Liver (tissue), 9 donors: Measurements from ENCODE around the gene TMPRSS11A. TPM values are rescaled to one million over a fixed set of nuclear protein-coding genes. Genes with fewer than 3 reads are reported as not detected.

Experiments
- DNase-seq: peaks from one replicate; pipeline ENCODE4 v3.0.0-alpha.2; 2017; ENCODE audit warnings: low spot score
- H3K27ac ChIP-seq, 2 donors: one replicate each; pipeline ENCODE4 v1.7.0; 2013; ENCODE audit warnings: inconsistent platforms in 2 of 2, low read length in 2 of 2, control low read depth in 1 of 2, low read depth in 1 of 2, mild to moderate bottlenecking in 1 of 2
- H3K27me3 ChIP-seq, 4 donors: one replicate each; pipeline versions ENCODE4 v1.6.1 to v1.7.0; 2013; ENCODE audit warnings: low read length in 3 of 4, inconsistent platforms in 1 of 4, mild to moderate bottlenecking in 1 of 4, moderate library complexity in 1 of 4; ENCODE audit not compliant: control insufficient read depth in 4 of 4, insufficient read depth in 4 of 4
- H3K36me3 ChIP-seq, 4 donors: one replicate each; pipeline versions ENCODE4 v1.6.1 to v1.7.0; 2013; ENCODE audit warnings: low read length in 3 of 4, mild to moderate bottlenecking in 3 of 4, low read depth in 1 of 4, moderate library complexity in 1 of 4; ENCODE audit not compliant: control insufficient read depth in 4 of 4, insufficient read depth in 3 of 4
- H3K4me1 ChIP-seq, 4 donors: one replicate each; pipeline versions ENCODE4 v1.6.1 to v1.7.0; 2013; ENCODE audit warnings: low read length in 3 of 4, mild to moderate bottlenecking in 3 of 4, moderate library complexity in 1 of 4; ENCODE audit not compliant: control insufficient read depth in 4 of 4, insufficient read depth in 4 of 4
- H3K4me3 ChIP-seq, 3 donors: one replicate each; pipeline versions ENCODE4 v1.6.1 to v1.7.0; 2013; ENCODE audit warnings: low read length in 3 of 3, control low read depth in 1 of 3, low read depth in 1 of 3, mild to moderate bottlenecking in 1 of 3
- H3K9ac ChIP-seq, 2 donors: one replicate each; pipeline ENCODE4 v1.7.0; 2013; ENCODE audit warnings: low read length in 2 of 2, mild to moderate bottlenecking in 2 of 2, moderate library complexity in 2 of 2, control low read depth in 1 of 2, low read depth in 1 of 2
- H3K9me3 ChIP-seq, 4 donors: one replicate each; pipeline versions ENCODE4 v1.6.1 to v1.7.0; 2013; ENCODE audit warnings: low read length in 3 of 4; ENCODE audit not compliant: control insufficient read depth in 4 of 4
- ATF3 ChIP-seq: IDR thresholded peaks from 2 replicates; pipeline ENCODE4 v1.6.1; 2016; ENCODE audit warnings: antibody characterized with exemption
- CTCF ChIP-seq: fragments of 150-350 bp; IDR thresholded peaks from 2 replicates; pipeline ENCODE4 v1.5.1; 2017; ENCODE audit warnings: improper control_type of control experiment, low read depth, low read length; ENCODE audit not compliant: missing input control
- EGR1 ChIP-seq, 2 donors: IDR thresholded peaks; 2 replicates each; pipeline ENCODE4 v1.6.1; 2016 to 2018; ENCODE audit warnings: antibody characterized with exemption in 2 of 2, low read depth in 2 of 2
- FOXA1 ChIP-seq: IDR thresholded peaks from 2 replicates; pipeline ENCODE4 v1.6.1; 2016; ENCODE audit warnings: antibody characterized with exemption
- FOXA2 ChIP-seq: IDR thresholded peaks from 2 replicates; pipeline ENCODE4 v1.6.1; 2016; ENCODE audit warnings: antibody characterized with exemption
- HNF4G ChIP-seq: IDR thresholded peaks from 2 replicates; pipeline ENCODE4 v1.6.1; 2016; ENCODE audit warnings: antibody characterized with exemption
- JUND ChIP-seq, 2 donors: IDR thresholded peaks; 2 replicates each; pipeline ENCODE4 v1.6.1; 2016; ENCODE audit warnings: antibody characterized with exemption in 2 of 2
- NR2F2 ChIP-seq: IDR thresholded peaks from 2 replicates; pipeline ENCODE4 v1.6.1; 2016; ENCODE audit warnings: antibody characterized with exemption
- RAD21 ChIP-seq, 2 donors: IDR thresholded peaks; 2 replicates each; pipeline ENCODE4 v1.6.1; 2016; ENCODE audit warnings: antibody characterized with exemption in 2 of 2, mild to moderate bottlenecking in 2 of 2
- RXRA ChIP-seq, 2 donors: IDR thresholded peaks; 2 replicates each; pipeline ENCODE4 v1.6.1; 2017 to 2018; ENCODE audit warnings: antibody characterized with exemption in 2 of 2, mild to moderate bottlenecking in 1 of 2
- SP1 ChIP-seq: IDR thresholded peaks from 2 replicates; pipeline ENCODE4 v1.6.1; 2018; ENCODE audit warnings: antibody characterized with exemption, mild to moderate bottlenecking
- TAF1 ChIP-seq: conservative IDR thresholded peaks from 2 replicates; pipeline ENCODE4 v1.6.1; 2016; ENCODE audit warnings: antibody characterized with exemption, mild to moderate bottlenecking
- YY1 ChIP-seq: IDR thresholded peaks from 2 replicates; pipeline ENCODE4 v1.6.1; 2016; ENCODE audit warnings: antibody characterized with exemption, mild to moderate bottlenecking
- ZBTB33 ChIP-seq: IDR thresholded peaks from 2 replicates; pipeline ENCODE4 v1.6.1; 2016; ENCODE audit warnings: antibody characterized with exemption
- WGBS: extraction: QIAGEN DNeasy Blood & Tissue Kit; methylation state at CpG from one replicate; pipeline ENCODE4 v1.1.7; 2013; 5-methylcytosine and 5-hydroxymethylcytosine counted together
- polyA plus RNA-seq, 2 donors: library from polyadenylated mRNA; stranded (reverse) in 1 of 2; unstranded in 1 of 2; fragments of 200-250 nt in 1 of 2; fragments of >200 nt in 1 of 2; fragmentation: Nextera tagmentation in 1 of 2; extraction: Ambion mirVana in 1 of 2; gene quantifications; one replicate each; pipeline versions ENCODE4 v1.2.1 to v1.2.3, GENCODE V29; 2013 to 2015
- total RNA-seq, 2 donors: library from RNA; depleted of rRNA; stranded (reverse); fragments of >200 nt; gene quantifications; one replicate each; pipeline ENCODE4 v1.2.3, GENCODE V29; 2014
- donor health status: healthy.
- donor health status: healthy.
- donor health status: healthy.
- donor health status: healthy.
- donor health status: healthy.

The TMPRSS11A gene
- total and polyA plus RNA-seq, 4 donors: 0.01 TPM; not detected in 3

GRCh38 chr4:68011684-68012083, 48.4 kb upstream of the TMPRSS11A start:
- Histone ChIP-seq H3K9ac (no peak overlapping the region), H3K4me3 (no peak overlapping the region), H3K36me3 (no peaks in the 10 kb centered on the region), H3K27ac (no peak overlapping the region), H3K27me3 (no peaks in the 10 kb centered on the region), H3K9me3 (peaks cover 0 to 2% (median 0%) of the 10 kb centered on the region in 4 donors), H3K4me1 (no peaks in the 10 kb centered on the region)
- TF ChIP-seq RAD21 (IDR thresholded peaks at IDR 0.05) (no peak), ZBTB33 (no peak), FOXA2 (no peak), RXRA (IDR thresholded peaks at IDR 0.05) (no peak), YY1 (no peak), FOXA1 (no peak), EGR1 (IDR thresholded peaks at IDR 0.05; ENCODE audit: low read depth in 2 of 2) (no peak), ATF3 (no peak)
- no peak for DNase-seq

- Histone ChIP-seq H3K9me3 (peaks cover 0 to 7% (median 0%) of the 10 kb centered on the region in 4 donors), H3K4me3 (no peak overlapping the region)
- no peak for DNase-seq
These were observed 39.6 kb upstream of the TMPRSS11A start for GRCh38 chr4:68002906-68003305.

GRCh38 chr4:67996127-67996526, 32.8 kb upstream of the TMPRSS11A start:
- Histone ChIP-seq H3K27me3 (no peaks in the 10 kb centered on the region), H3K9me3 (no peaks in the 10 kb centered on the region), H3K36me3 (no peaks in the 10 kb centered on the region), H3K9ac (no peak overlapping the region), H3K27ac (no peak overlapping the region), H3K4me3 (no peak overlapping the region), H3K4me1 (no peaks in the 10 kb centered on the region)
- WGBS: 94% methylated on average over 1 of the region's 1 CpG
- no peak for TF ChIP-seq RAD21 (IDR thresholded peaks at IDR 0.05)
- no peak for TF ChIP-seq CTCF
- TF ChIP-seq SP1: no peak
- TF ChIP-seq JUND (IDR thresholded peaks at IDR 0.05): no peak
- no peak for TF ChIP-seq FOXA2
- no peak for TF ChIP-seq NR2F2
- no peak for TF ChIP-seq ATF3
- TF ChIP-seq TAF1: no peak
- no peak for TF ChIP-seq HNF4G
- TF ChIP-seq EGR1 (IDR thresholded peaks at IDR 0.05; ENCODE audit: low read depth in 2 of 2): no peak
- no peak for DNase-seq

More at GRCh38 chr4:68002906-68003305, 39.6 kb upstream of the TMPRSS11A start:
- Histone ChIP-seq H3K9ac (no peak overlapping the region), H3K27me3 (no peaks in the 10 kb centered on the region), H3K27ac (no peak overlapping the region), H3K36me3 (no peaks in the 10 kb centered on the region), H3K4me1 (no peaks in the 10 kb centered on the region)
- no peak for TF ChIP-seq JUND (IDR thresholded peaks at IDR 0.05)
